Fibroblast of lung (primary cell): Measurements from ENCODE around the gene NXPH4. TPM values are rescaled to one million over a fixed set of nuclear protein-coding genes. Genes with fewer than 3 reads are reported as not detected.

Source experiments
- DNase-seq, 2 donors: peaks; one replicate each; pipeline versions ENCODE4 v3.0.0 to v3.0.0-alpha.2; 2010; ENCODE audit warnings: low read depth in 2 of 2
- H2AFZ ChIP-seq: 2 replicates; pipeline ENCODE4 v1.5.1; 2012; ENCODE audit warnings: low read length, control low read depth, inconsistent platforms
- H3K27ac ChIP-seq: 2 replicates; pipeline ENCODE4 v1.5.1; 2011; ENCODE audit warnings: low read length, control low read depth; ENCODE audit not compliant: insufficient read depth
- H3K27me3 ChIP-seq: 2 replicates; pipeline ENCODE4 v1.5.1; 2011; ENCODE audit warnings: mild to moderate bottlenecking, low read length; ENCODE audit not compliant: control insufficient read depth, insufficient read depth
- H3K36me3 ChIP-seq: 2 replicates; pipeline ENCODE4 v1.5.1; 2011; ENCODE audit warnings: low read length; ENCODE audit not compliant: control insufficient read depth, insufficient read depth
- H3K4me1 ChIP-seq: 2 replicates; pipeline ENCODE4 v1.5.1; 2011; ENCODE audit warnings: low read length; ENCODE audit not compliant: control insufficient read depth, insufficient read depth; ENCODE audit errors: extremely low read depth
- H3K4me2 ChIP-seq: 2 replicates; pipeline ENCODE4 v1.5.1; 2011; ENCODE audit warnings: low read length, control low read depth; ENCODE audit not compliant: insufficient read depth; ENCODE audit errors: extremely low read depth
- H3K4me3 ChIP-seq, 4 experiments: fragments of 200-600 bp in 1 of 4; sonication (generic) in 1 of 4; replicated peaks in 1 of 4; 2 replicates each; pipeline ENCODE4 v1.5.1; 2011 to 2016; ENCODE audit warnings: low read length in 4 of 4, low read depth in 3 of 4, mild to moderate bottlenecking in 3 of 4, control low read depth in 2 of 4, inconsistent platforms in 1 of 4, mixed read lengths in 1 of 4; ENCODE audit not compliant: insufficient read depth in 1 of 4; ENCODE audit errors: control extremely low read depth in 1 of 4
- H3K79me2 ChIP-seq: 2 replicates; pipeline ENCODE4 v1.5.1; 2012; ENCODE audit warnings: mild to moderate bottlenecking, low read length, inconsistent platforms; ENCODE audit not compliant: control insufficient read depth, insufficient read depth
- H3K9ac ChIP-seq: 2 replicates; pipeline ENCODE4 v1.5.1; 2011; ENCODE audit warnings: mild to moderate bottlenecking, low read length, control low read depth; ENCODE audit not compliant: insufficient read depth
- H3K9me3 ChIP-seq: 2 replicates; pipeline ENCODE4 v1.5.1; 2012; ENCODE audit warnings: low read depth, low read length; ENCODE audit not compliant: control insufficient read depth, insufficient read depth
- H4K20me1 ChIP-seq: 2 replicates; pipeline ENCODE4 v1.5.1; 2011; ENCODE audit warnings: low read length; ENCODE audit not compliant: control insufficient read depth, insufficient read depth; ENCODE audit errors: extremely low read depth
- CTCF ChIP-seq, 2 donors: IDR thresholded peaks in 1 of 2; conservative IDR thresholded peaks in 1 of 2; 1 replicate in 1 of 2; 2 replicates in 1 of 2; pipeline ENCODE4 v1.5.1; 2011 to 2012; ENCODE audit warnings: low read length in 2 of 2, control low read depth in 1 of 2, inconsistent platforms in 1 of 2, low read depth in 1 of 2, mild to moderate bottlenecking in 1 of 2
- EZH2 ChIP-seq: IDR thresholded peaks from 2 replicates; pipeline ENCODE4 v1.5.1; 2012; ENCODE audit warnings: low read length, control low read depth, mild to moderate bottlenecking; ENCODE audit errors: missing control alignments
- polyA plus RNA-seq, 2 donors: library from polyadenylated mRNA; depleted of rRNA in 1 of 2; stranded (reverse) in 1 of 2; unstranded in 1 of 2; fragments of >200 nt; gene quantifications; 2 replicates each; pipeline ENCODE4 v1.2.1, GENCODE V29; 2011 to 2012; ENCODE audit warnings: missing spikeins in 1 of 2
- total RNA-seq: library from RNA; depleted of rRNA; stranded (reverse); fragments of >200 nt; gene quantifications from 2 replicates; pipeline ENCODE4 v1.2.1, GENCODE V29; 2014

The NXPH4 gene
- total and polyA plus RNA-seq, 2 donors (not counting 1 experiment from before 2014, with no cell fraction given), result 0.50 to 1.9 TPM

- Histone ChIP-seq H3K4me2 (peak overlapping the region; percentile 99), H2AFZ (no peak overlapping the region), H3K4me1 (peaks cover 42% of the 10 kb centered on the region), H4K20me1 (peaks cover 2% of the 10 kb centered on the region), H3K27ac (peak overlapping the region; percentile 91), H3K9me3 (no peaks in the 10 kb centered on the region), H3K79me2 (peaks cover 28% of the 10 kb centered on the region), H3K36me3 (peaks cover 30% of the 10 kb centered on the region), H3K9ac (no peak overlapping the region), H3K27me3 (peaks cover under 1% of the 10 kb centered on the region), H3K4me3 (peak overlapping the region; percentile 58 to 97 (median 88))
- DNase-seq, result no peak
- no peak for TF ChIP-seq EZH2
- no peak for TF ChIP-seq CTCF (conservative IDR thresholded peaks at IDR 0.05 in 1 of 2, IDR thresholded peaks at IDR 0.05 in 1 of 2; ENCODE audit: low read depth in 1 of 2, low read length in 2 of 2)
Observed at GRCh38 chr12:57231276-57232021, 14.9 kb downstream of the NXPH4 start.

- Histone ChIP-seq H3K79me2 (peaks cover 28% of the 10 kb centered on the region), H3K4me3 (peak overlapping the region in 1 of 4 experiments; percentile 97), H3K9ac (no peak overlapping the region), H4K20me1 (peaks cover 2% of the 10 kb centered on the region), H3K36me3 (peaks cover 30% of the 10 kb centered on the region), H2AFZ (no peak overlapping the region), H3K27ac (no peak overlapping the region), H3K9me3 (no peaks in the 10 kb centered on the region), H3K4me2 (no peak overlapping the region), H3K4me1 (peaks cover 41% of the 10 kb centered on the region), H3K27me3 (no peaks in the 10 kb centered on the region)
- TF ChIP-seq CTCF (conservative IDR thresholded peaks at IDR 0.05 in 1 of 2, IDR thresholded peaks at IDR 0.05 in 1 of 2; ENCODE audit: low read depth in 1 of 2, low read length in 2 of 2), result no peak
- no peak for TF ChIP-seq EZH2
- DNase-seq, result no peak
Observed at GRCh38 chr12:57232156-57232756, 15.7 kb downstream of the NXPH4 start.

- peak; percentile 57 to 76 for DNase-seq
Observed at GRCh38 chr12:57233357-57234232, 17.0 kb downstream of the NXPH4 start.

More at GRCh38 chr12:57233357-57234232, 17.0 kb downstream of the NXPH4 start:
- Histone ChIP-seq H3K79me2 (peaks cover 28% of the 10 kb centered on the region), H2AFZ (no peak overlapping the region), H3K4me3 (no peak overlapping the region), H3K4me2 (no peak overlapping the region), H3K27me3 (no peaks in the 10 kb centered on the region), H4K20me1 (peaks cover 2% of the 10 kb centered on the region), H3K4me1 (peaks cover 41% of the 10 kb centered on the region), H3K36me3 (peaks cover 30% of the 10 kb centered on the region), H3K27ac (peak overlapping the region; percentile 42), H3K9me3 (no peaks in the 10 kb centered on the region), H3K9ac (no peak overlapping the region)
- TF ChIP-seq EZH2 (no peak), CTCF (conservative IDR thresholded peaks at IDR 0.05 in 1 of 2, IDR thresholded peaks at IDR 0.05 in 1 of 2; ENCODE audit: low read depth in 1 of 2, low read length in 2 of 2) (no peak)
